ENCODE results near the gene SCGN.

DNA sequence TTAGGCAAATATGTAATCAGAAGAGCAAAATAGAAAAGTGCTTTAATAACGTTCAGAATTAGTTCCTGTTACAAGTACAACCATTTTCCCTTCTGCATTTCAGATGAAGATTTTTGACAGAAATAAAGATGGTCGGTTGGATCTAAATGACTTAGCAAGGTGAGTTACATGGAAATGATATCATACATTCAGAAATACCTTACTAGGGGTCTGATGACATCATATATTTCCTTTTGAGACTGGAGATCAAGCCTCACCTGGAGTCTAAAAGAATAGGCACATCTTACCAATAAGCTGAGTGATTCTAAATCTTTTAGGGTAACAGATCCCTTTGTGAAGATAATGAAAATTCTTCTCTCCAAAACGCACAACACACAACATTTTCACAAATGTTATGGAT is 29.8 kb downstream of the SCGN start:
- TF ChIP-seq GATA2 (IDR thresholded peaks at IDR 0.05; ENCODE audit: low read depth, low read length) (no peak), GATA3 (IDR thresholded peaks at IDR 0.05; ENCODE audit: low read depth, low read length) (no peak)
